Liver (tissue), 9 donors: Measurements from ENCODE around the gene GAD2. TPM values are rescaled to one million over a fixed set of nuclear protein-coding genes. Genes with fewer than 3 reads are reported as not detected.

Source experiments
- DNase-seq: peaks from one replicate; pipeline ENCODE4 v3.0.0-alpha.2; 2017; ENCODE audit warnings: low spot score
- H3K27ac ChIP-seq, 2 donors: one replicate each; pipeline ENCODE4 v1.7.0; 2013; ENCODE audit warnings: inconsistent platforms in 2 of 2, low read length in 2 of 2, control low read depth in 1 of 2, low read depth in 1 of 2, mild to moderate bottlenecking in 1 of 2
- H3K27me3 ChIP-seq, 4 donors: one replicate each; pipeline versions ENCODE4 v1.6.1 to v1.7.0; 2013; ENCODE audit warnings: low read length in 3 of 4, inconsistent platforms in 1 of 4, mild to moderate bottlenecking in 1 of 4, moderate library complexity in 1 of 4; ENCODE audit not compliant: control insufficient read depth in 4 of 4, insufficient read depth in 4 of 4
- H3K36me3 ChIP-seq, 4 donors: one replicate each; pipeline versions ENCODE4 v1.6.1 to v1.7.0; 2013; ENCODE audit warnings: low read length in 3 of 4, mild to moderate bottlenecking in 3 of 4, low read depth in 1 of 4, moderate library complexity in 1 of 4; ENCODE audit not compliant: control insufficient read depth in 4 of 4, insufficient read depth in 3 of 4
- H3K4me1 ChIP-seq, 4 donors: one replicate each; pipeline versions ENCODE4 v1.6.1 to v1.7.0; 2013; ENCODE audit warnings: low read length in 3 of 4, mild to moderate bottlenecking in 3 of 4, moderate library complexity in 1 of 4; ENCODE audit not compliant: control insufficient read depth in 4 of 4, insufficient read depth in 4 of 4
- H3K4me3 ChIP-seq, 3 donors: one replicate each; pipeline versions ENCODE4 v1.6.1 to v1.7.0; 2013; ENCODE audit warnings: low read length in 3 of 3, control low read depth in 1 of 3, low read depth in 1 of 3, mild to moderate bottlenecking in 1 of 3
- H3K9ac ChIP-seq, 2 donors: one replicate each; pipeline ENCODE4 v1.7.0; 2013; ENCODE audit warnings: low read length in 2 of 2, mild to moderate bottlenecking in 2 of 2, moderate library complexity in 2 of 2, control low read depth in 1 of 2, low read depth in 1 of 2
- H3K9me3 ChIP-seq, 4 donors: one replicate each; pipeline versions ENCODE4 v1.6.1 to v1.7.0; 2013; ENCODE audit warnings: low read length in 3 of 4; ENCODE audit not compliant: control insufficient read depth in 4 of 4
- EGR1 ChIP-seq, 2 donors: IDR thresholded peaks; 2 replicates each; pipeline ENCODE4 v1.6.1; 2016 to 2018; ENCODE audit warnings: antibody characterized with exemption in 2 of 2, low read depth in 2 of 2
- FOXA1 ChIP-seq: IDR thresholded peaks from 2 replicates; pipeline ENCODE4 v1.6.1; 2016; ENCODE audit warnings: antibody characterized with exemption
- FOXA2 ChIP-seq: IDR thresholded peaks from 2 replicates; pipeline ENCODE4 v1.6.1; 2016; ENCODE audit warnings: antibody characterized with exemption
- GABPA ChIP-seq, 2 donors: IDR thresholded peaks in 1 of 2; conservative IDR thresholded peaks in 1 of 2; 2 replicates each; pipeline ENCODE4 v1.6.1; 2016; ENCODE audit warnings: antibody characterized with exemption in 2 of 2, mild to moderate bottlenecking in 1 of 2, moderate library complexity in 1 of 2
- HNF4G ChIP-seq: IDR thresholded peaks from 2 replicates; pipeline ENCODE4 v1.6.1; 2016; ENCODE audit warnings: antibody characterized with exemption
- JUND ChIP-seq, 2 donors: IDR thresholded peaks; 2 replicates each; pipeline ENCODE4 v1.6.1; 2016; ENCODE audit warnings: antibody characterized with exemption in 2 of 2
- NR2F2 ChIP-seq: IDR thresholded peaks from 2 replicates; pipeline ENCODE4 v1.6.1; 2016; ENCODE audit warnings: antibody characterized with exemption
- RAD21 ChIP-seq, 2 donors: IDR thresholded peaks; 2 replicates each; pipeline ENCODE4 v1.6.1; 2016; ENCODE audit warnings: antibody characterized with exemption in 2 of 2, mild to moderate bottlenecking in 2 of 2
- RXRA ChIP-seq, 2 donors: IDR thresholded peaks; 2 replicates each; pipeline ENCODE4 v1.6.1; 2017 to 2018; ENCODE audit warnings: antibody characterized with exemption in 2 of 2, mild to moderate bottlenecking in 1 of 2
- SP1 ChIP-seq: IDR thresholded peaks from 2 replicates; pipeline ENCODE4 v1.6.1; 2018; ENCODE audit warnings: antibody characterized with exemption, mild to moderate bottlenecking
- YY1 ChIP-seq: IDR thresholded peaks from 2 replicates; pipeline ENCODE4 v1.6.1; 2016; ENCODE audit warnings: antibody characterized with exemption, mild to moderate bottlenecking
- whole genome bisulfite sequencing: extraction: QIAGEN DNeasy Blood & Tissue Kit; methylation state at CpG from one replicate; pipeline ENCODE4 v1.1.7; 2013; 5-methylcytosine and 5-hydroxymethylcytosine counted together
- polyA plus RNA-seq, 2 donors: library from polyadenylated mRNA; stranded (reverse) in 1 of 2; unstranded in 1 of 2; fragments of 200-250 nt in 1 of 2; fragments of >200 nt in 1 of 2; fragmentation: Nextera tagmentation in 1 of 2; extraction: Ambion mirVana in 1 of 2; gene quantifications; one replicate each; pipeline versions ENCODE4 v1.2.1 to v1.2.3, GENCODE V29; 2013 to 2015
- total RNA-seq, 2 donors: library from RNA; depleted of rRNA; stranded (reverse); fragments of >200 nt; gene quantifications; one replicate each; pipeline ENCODE4 v1.2.3, GENCODE V29; 2014
- TF ChIP-seq, protein P1 (sequence below): IDR thresholded peaks from 2 replicates; pipeline ENCODE4 v1.6.1; 2016; ENCODE audit warnings: antibody characterized with exemption
- TF ChIP-seq, protein P2 (sequence below): IDR thresholded peaks from 2 replicates; pipeline ENCODE4 v1.6.1; 2016; ENCODE audit warnings: antibody characterized with exemption, mild to moderate bottlenecking
- TF ChIP-seq, protein P3 (sequence below): IDR thresholded peaks from 2 replicates; pipeline ENCODE4 v1.6.1; 2016; ENCODE audit warnings: antibody characterized with exemption
- TF ChIP-seq, protein P4 (sequence below): fragments of 150-350 bp; IDR thresholded peaks from 2 replicates; pipeline ENCODE4 v1.5.1; 2017; ENCODE audit warnings: improper control_type of control experiment, low read depth, low read length; ENCODE audit not compliant: missing input control
- TF ChIP-seq, protein P5 (sequence below): IDR thresholded peaks from 2 replicates; pipeline ENCODE4 v1.6.1; 2016; ENCODE audit warnings: antibody characterized with exemption
- donor health status: healthy.
- donor health status: healthy.
- donor health status: healthy.
- donor health status: healthy.
- donor health status: healthy.

Gene GAD2
- total and polyA plus RNA-seq, 4 donors, result not detected

DNA sequence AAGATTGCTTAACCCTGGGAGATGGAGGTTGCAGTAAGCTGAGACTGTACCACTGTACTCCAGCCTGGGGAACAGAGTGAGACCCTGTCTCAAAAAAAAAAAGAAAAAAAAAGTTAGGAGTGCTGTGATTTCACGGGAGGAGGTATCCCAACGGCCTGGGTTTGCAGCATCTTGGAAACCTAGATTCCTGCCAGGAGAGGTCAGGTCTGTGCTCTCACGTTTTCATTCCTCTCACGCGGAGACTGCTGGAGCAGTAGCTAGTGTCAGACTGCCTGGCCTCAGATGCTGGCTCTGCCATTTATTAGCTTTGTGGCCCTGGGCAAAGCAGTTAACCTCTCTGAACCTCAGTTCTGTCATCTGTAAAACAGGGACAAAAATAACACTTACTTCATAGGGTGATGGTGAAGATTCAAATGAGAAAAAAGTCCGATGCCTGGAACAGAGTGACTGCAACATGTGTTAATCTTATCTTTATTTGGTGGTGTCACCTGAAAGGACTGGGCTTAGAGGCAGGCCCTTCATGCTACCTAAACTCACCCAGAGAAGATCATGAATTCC is 94.9 kb downstream of the GAD2 start:
- no peak overlapping the region for H3K4me3 ChIP-seq
- H3K27me3 ChIP-seq, result peaks cover 0 to 3% (median 0%) of the 10 kb centered on the region in 4 donors
- no peak overlapping the region for H3K27ac ChIP-seq
- TF ChIP-seq EGR1 (IDR thresholded peaks at IDR 0.05; ENCODE audit: low read depth in 2 of 2), result no peak
- TF ChIP-seq FOXA1, result no peak
- no peaks in the 10 kb centered on the region for H3K4me1 ChIP-seq
- no peak overlapping the region for H3K9ac ChIP-seq
- H3K36me3 ChIP-seq, result no peaks in the 10 kb centered on the region
- no peak for DNase-seq
- 49% methylated on average over 6 of the region's 6 CpGs for WGBS
- H3K9me3 ChIP-seq, result no peaks in the 10 kb centered on the region

DNA sequence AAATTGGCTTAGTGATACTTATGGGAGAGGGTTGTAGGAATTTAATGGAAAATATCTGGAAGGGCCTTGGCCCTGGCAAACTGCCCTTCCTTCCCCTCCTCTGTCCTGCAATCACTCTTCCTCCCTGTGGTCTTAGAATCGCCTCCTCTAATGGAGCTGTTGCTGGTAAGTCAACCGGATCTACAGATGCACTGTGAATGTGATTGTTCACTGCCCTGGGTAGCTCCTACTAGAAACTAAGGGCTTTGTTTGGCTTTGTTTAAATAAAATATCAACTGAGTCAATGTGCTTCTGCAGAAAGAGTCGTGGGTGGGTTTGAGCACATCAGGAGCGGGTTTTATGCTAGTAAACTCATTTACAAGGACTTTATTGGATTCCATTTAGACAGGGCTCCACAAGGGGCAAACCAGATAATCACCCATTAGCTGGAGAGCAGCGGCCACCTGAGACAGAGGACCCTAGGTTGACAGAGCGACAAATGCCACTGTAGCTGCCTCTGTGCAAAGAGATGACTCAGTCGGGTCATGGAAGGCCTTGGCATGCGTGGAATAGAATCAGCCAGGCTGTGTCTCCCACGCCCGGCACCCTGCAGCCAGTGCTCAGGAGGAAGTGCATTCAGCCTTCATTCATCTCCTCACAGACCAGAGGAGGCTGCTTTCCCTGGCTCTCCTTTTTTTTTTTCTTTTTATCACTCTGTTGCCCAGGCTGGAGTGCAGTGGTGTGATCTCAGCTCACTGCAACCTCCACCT is 97.9 kb downstream of the GAD2 start:
- H3K9ac ChIP-seq, result no peak overlapping the region
- H3K27me3 ChIP-seq, result peaks cover 0 to 3% (median 0%) of the 10 kb centered on the region in 4 donors
- WGBS, result 80% methylated on average over 10 of the region's 10 CpGs
- TF ChIP-seq GABPA (IDR thresholded peaks at IDR 0.05 in 1 of 2, conservative IDR thresholded peaks at IDR 0.05 in 1 of 2) (no peak), RAD21 (IDR thresholded peaks at IDR 0.05) (no peak), RXRA (IDR thresholded peaks at IDR 0.05) (no peak), HNF4G (no peak), FOXA2 (no peak), JUND (IDR thresholded peaks at IDR 0.05) (no peak), FOXA1 (no peak), YY1 (no peak), NR2F2 (no peak), SP1 (no peak), EGR1 (IDR thresholded peaks at IDR 0.05; ENCODE audit: low read depth in 2 of 2) (no peak)
- TF ChIP-seq, protein P1, sequence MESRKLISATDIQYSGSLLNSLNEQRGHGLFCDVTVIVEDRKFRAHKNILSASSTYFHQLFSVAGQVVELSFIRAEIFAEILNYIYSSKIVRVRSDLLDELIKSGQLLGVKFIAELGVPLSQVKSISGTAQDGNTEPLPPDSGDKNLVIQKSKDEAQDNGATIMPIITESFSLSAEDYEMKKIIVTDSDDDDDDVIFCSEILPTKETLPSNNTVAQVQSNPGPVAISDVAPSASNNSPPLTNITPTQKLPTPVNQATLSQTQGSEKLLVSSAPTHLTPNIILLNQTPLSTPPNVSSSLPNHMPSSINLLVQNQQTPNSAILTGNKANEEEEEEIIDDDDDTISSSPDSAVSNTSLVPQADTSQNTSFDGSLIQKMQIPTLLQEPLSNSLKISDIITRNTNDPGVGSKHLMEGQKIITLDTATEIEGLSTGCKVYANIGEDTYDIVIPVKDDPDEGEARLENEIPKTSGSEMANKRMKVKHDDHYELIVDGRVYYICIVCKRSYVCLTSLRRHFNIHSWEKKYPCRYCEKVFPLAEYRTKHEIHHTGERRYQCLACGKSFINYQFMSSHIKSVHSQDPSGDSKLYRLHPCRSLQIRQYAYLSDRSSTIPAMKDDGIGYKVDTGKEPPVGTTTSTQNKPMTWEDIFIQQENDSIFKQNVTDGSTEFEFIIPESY, result no peak
- TF ChIP-seq, protein P2, sequence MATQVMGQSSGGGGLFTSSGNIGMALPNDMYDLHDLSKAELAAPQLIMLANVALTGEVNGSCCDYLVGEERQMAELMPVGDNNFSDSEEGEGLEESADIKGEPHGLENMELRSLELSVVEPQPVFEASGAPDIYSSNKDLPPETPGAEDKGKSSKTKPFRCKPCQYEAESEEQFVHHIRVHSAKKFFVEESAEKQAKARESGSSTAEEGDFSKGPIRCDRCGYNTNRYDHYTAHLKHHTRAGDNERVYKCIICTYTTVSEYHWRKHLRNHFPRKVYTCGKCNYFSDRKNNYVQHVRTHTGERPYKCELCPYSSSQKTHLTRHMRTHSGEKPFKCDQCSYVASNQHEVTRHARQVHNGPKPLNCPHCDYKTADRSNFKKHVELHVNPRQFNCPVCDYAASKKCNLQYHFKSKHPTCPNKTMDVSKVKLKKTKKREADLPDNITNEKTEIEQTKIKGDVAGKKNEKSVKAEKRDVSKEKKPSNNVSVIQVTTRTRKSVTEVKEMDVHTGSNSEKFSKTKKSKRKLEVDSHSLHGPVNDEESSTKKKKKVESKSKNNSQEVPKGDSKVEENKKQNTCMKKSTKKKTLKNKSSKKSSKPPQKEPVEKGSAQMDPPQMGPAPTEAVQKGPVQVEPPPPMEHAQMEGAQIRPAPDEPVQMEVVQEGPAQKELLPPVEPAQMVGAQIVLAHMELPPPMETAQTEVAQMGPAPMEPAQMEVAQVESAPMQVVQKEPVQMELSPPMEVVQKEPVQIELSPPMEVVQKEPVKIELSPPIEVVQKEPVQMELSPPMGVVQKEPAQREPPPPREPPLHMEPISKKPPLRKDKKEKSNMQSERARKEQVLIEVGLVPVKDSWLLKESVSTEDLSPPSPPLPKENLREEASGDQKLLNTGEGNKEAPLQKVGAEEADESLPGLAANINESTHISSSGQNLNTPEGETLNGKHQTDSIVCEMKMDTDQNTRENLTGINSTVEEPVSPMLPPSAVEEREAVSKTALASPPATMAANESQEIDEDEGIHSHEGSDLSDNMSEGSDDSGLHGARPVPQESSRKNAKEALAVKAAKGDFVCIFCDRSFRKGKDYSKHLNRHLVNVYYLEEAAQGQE, result no peak
- TF ChIP-seq, protein P3, sequence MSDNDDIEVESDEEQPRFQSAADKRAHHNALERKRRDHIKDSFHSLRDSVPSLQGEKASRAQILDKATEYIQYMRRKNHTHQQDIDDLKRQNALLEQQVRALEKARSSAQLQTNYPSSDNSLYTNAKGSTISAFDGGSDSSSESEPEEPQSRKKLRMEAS, result no peak
- TF ChIP-seq, protein P4, sequence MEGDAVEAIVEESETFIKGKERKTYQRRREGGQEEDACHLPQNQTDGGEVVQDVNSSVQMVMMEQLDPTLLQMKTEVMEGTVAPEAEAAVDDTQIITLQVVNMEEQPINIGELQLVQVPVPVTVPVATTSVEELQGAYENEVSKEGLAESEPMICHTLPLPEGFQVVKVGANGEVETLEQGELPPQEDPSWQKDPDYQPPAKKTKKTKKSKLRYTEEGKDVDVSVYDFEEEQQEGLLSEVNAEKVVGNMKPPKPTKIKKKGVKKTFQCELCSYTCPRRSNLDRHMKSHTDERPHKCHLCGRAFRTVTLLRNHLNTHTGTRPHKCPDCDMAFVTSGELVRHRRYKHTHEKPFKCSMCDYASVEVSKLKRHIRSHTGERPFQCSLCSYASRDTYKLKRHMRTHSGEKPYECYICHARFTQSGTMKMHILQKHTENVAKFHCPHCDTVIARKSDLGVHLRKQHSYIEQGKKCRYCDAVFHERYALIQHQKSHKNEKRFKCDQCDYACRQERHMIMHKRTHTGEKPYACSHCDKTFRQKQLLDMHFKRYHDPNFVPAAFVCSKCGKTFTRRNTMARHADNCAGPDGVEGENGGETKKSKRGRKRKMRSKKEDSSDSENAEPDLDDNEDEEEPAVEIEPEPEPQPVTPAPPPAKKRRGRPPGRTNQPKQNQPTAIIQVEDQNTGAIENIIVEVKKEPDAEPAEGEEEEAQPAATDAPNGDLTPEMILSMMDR, result no peak
- TF ChIP-seq, protein P5, sequence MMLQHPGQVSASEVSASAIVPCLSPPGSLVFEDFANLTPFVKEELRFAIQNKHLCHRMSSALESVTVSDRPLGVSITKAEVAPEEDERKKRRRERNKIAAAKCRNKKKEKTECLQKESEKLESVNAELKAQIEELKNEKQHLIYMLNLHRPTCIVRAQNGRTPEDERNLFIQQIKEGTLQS, result no peak
- H3K4me1 ChIP-seq, result no peaks in the 10 kb centered on the region
- DNase-seq, result no peak
- no peak overlapping the region for H3K4me3 ChIP-seq
- H3K9me3 ChIP-seq, result no peaks in the 10 kb centered on the region
- no peak overlapping the region for H3K27ac ChIP-seq
- no peaks in the 10 kb centered on the region for H3K36me3 ChIP-seq
